Left hindlimb (tissue), 1 donor: ENCODE data around the gene LRP1-AS.
"Not testable (repeated sequence)": the region's sequence is repeated elsewhere in the genome, so short reads cannot be mapped to it uniquely, and the experiment has no call there.

Source experiments
- DNase-seq: peaks from one replicate; pipeline ENCODE4 v3.0.0-alpha.2; 2018

The LRP1-AS gene

DNA sequence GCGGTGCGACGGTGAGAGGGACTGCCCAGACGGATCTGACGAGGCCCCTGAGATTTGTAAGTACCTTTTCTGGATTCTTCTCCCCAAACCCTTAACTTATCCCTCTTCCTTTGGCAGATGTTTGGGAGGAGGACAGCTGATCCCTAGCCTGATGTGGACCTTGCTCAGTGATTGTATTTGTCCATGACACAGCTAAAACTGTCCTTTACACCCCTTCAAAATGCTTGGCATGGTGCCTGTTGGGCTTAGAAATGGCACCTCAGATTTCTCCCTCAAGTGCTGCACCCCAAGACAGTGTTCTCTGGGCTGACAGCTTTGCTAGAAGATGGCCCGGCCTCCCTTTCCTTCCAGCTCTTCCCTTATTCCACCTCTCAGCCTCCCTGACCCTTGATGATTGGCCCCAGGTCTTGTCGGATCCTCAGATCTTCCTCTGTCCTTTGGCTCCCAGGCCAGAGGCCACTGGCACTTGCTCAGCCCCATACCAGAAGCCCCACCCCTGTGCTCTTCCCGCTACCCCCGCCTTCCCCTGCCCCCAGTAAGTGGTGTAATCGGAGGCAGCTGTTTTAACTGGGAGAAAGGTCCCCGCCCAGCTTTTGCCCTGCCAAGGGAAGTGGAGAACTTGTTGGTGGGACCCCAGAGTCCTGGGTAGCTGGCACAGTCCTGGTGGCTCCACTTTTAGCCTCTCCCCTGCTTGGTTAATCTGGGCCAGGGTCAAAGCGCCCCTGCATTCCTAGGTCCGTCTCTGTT, 8.7 kb downstream of the LRP1-AS start:
- peak; percentile 65 for DNase-seq

DNA sequence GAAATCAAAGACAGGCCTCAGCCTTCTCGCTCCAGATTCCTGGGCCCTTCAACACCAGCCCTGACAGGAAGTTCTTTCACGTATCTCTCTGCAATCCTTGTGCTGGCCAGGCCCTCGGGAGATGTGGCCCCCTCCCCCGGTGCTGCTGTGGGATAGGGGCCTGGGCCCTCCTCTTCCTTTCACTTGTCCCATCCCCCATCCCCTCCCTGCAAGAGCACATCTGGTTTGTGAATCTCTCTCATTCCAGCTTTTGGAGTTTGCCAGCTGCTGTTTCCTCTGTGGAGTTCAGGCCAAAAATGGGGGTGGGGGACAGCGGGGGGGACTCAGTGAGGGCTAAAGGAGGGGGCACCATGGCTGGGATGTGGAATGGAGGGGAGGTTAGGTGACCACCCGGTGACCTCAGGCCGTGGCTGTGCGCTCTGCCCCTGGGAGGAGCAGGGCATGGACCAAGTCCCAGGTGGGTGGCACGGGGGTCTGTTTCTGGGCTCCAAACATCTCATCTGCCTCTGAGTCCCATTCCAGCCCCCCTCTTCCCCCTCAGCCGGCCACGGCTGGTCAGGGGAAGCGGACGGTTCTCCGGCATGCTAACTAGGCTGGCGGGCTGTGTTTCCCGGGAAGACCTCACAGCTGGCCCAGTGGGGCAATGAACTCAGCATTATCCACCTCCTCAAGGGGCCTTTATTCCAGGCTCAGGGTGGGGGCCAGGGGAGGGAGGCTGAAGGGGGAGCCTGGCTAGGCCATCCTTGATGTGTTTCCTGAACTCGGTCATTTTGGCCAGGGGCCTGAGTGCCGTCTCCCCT, 11.7 kb downstream of the LRP1-AS start:
- DNase-seq, result peak; percentile 93

DNA sequence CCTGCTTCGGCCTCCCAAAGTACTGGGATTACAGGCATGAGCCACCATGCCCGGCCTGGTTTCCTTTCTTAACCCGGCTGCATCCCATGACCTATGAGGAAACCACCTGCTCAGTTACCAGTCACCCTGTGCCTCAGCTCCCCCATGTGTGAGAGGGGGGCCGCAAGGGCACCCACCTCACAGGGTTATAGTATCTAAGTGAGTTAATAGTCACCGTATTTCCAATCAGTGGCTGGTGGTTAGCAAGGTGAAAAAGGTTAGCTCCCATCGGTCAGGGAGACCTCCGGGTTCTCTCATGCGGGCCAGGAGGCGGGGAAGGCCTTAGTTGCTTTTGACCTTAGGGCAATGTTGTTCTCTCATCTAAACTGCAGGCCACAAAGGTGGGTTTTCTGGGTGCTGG, 12.5 kb downstream of the LRP1-AS start:
- no peak for DNase-seq

DNA sequence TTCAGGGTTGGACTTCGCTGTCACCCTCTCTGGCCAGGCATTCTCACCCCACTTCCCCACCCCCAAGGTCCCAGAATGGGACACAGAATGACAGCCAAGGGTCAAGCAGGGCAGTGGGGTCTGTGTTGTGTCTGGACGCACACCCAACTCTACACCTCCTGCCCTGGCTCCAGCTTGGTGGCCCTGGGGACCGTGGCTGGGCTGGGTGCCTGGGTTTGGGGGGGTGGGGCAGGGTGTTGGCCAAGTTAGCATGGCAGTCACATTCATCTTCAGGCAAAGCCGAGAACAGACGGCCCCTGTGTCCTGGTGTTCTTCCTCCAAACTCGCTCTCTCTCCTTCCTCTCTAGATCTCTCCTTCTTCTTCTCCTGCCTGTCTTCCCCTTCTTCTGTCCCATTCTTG, 13.5 kb downstream of the LRP1-AS start:
- no peak for DNase-seq

DNA sequence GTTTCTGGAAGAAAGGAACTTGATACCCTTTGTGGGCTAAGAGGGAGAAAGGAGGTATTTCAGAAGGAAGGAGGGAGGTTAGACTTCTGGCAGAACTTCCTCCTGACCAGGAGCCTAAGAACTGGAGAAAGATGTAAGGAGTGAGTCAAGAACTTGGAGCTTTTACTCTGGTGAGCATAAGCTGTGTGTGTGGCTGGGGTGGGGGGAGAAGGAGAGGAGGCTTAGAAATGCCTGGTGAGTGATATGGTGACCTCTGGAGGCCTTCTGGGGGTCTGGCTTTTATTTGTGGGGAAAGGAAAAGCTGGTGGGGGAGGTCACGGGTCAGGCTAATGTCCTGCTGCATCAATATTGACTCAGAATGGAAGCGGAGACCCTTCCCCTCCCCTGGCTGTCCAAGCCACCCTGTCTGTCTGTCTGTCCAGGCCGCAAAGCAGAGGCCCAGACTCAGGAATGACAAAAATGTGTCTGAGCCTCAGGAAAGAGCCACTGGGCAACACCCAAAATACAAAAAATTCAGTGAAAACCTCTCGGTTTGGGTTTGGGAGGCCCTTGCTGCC, 14.3 kb downstream of the LRP1-AS start:
- no peak for DNase-seq

DNA sequence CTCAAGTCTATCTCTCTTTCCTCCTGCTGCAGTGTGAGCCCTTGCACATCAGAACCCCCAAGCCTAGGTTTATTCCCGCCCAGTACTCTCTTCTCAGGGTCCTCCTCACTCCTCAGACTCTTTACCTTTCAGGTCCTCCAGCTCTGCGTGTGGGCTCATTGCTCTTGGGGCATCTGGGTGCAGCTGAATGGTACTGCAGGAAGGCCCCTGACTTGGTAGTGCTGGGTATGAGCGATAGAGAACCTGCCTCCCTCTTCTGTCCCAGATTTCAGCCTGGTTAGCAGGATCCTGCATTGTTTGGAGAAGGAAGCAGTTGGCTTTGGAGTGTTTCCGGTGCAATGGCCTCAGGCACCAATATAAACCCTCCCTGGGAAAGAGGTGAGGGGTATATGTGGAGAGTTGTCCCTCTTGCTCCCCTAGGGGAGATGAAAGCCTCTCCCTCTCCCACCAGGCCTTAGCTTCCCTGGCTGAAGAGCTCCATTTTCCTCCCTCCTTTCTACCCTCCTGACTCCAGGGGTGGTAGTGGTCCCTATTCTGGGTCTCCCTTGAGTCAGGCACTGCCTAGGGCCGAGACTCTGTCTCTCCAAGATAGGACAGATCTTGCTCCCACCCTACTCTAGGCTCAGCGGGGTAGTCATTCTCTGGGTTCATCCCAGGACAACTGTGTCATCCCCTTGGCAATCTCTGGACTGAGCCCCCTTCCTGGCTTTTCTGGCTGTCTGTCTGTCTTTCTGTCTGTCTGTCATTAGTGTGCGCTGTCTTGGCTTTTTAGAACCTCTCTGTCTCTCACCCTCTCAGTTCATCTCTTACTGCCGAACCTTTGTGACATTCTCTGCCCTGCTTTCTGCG, 15.3 kb downstream of the LRP1-AS start:
- DNase-seq, result no peak

DNA sequence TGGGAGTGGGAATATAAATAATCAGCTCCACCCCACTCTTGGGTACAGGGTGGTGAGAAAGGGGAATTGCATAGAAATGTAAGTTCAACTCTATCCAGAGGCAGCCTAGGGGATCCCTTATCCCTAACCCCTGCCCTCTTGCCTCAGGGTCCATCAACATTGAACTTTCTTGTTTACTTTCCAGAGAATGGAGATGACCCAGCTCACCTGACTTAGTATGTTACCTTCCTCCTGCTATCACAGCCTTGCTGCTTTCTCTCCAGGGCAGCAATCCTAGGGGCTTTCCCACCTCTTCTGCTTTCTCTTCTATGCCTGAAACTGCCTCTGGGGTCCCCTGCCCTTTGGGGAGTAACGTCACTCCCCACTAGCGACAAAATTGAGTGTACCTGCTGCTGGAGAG, 16.5 kb downstream of the LRP1-AS start:
- no peak for DNase-seq

DNA sequence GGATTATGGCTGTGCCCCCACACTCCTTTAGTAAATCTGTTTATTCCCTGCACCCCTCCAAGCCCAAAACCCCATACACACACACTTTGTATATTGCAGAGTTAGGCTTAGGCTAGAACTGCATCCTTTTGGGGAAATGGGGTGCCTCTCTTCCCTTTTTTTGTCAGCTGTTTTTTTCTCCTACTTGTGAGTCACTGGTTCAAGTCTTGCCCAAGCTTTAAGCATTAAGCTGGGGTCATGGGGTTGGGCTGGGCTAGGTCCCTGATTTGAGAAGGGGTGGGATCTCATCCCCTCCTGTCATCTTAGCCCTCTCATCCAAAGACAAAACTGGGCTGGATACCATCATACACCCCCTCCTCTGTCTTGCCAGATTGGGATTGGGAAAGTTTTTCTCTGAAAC, 17.5 kb downstream of the LRP1-AS start:
- no peak for DNase-seq

DNA sequence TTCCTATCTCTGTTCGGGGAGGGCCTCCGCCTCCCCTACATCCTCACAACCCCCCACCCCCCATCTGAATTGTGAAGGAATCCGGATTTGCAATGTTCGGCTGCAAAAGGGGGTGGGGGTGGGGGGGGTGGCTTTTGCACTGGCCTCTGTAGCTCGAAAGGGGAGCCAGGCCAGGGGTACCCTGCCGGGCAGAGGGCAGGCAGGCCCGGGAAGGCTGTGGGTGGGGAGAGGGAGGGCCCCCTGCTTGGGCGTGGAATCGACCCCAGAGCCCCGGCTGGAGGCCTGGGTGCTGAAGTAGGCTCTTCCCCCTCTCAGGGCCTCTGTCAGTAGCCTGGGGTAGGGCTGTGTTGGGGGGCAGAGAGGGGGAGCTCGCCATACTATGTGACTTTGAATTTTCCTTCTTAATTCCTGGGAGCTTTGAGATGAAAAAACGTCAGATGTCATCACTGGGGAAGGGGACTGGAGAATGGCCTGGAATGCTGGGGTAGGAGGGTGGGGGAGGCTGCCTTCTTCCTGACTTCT, 18.0 kb downstream of the LRP1-AS start:
- DNase-seq, result no peak

DNA sequence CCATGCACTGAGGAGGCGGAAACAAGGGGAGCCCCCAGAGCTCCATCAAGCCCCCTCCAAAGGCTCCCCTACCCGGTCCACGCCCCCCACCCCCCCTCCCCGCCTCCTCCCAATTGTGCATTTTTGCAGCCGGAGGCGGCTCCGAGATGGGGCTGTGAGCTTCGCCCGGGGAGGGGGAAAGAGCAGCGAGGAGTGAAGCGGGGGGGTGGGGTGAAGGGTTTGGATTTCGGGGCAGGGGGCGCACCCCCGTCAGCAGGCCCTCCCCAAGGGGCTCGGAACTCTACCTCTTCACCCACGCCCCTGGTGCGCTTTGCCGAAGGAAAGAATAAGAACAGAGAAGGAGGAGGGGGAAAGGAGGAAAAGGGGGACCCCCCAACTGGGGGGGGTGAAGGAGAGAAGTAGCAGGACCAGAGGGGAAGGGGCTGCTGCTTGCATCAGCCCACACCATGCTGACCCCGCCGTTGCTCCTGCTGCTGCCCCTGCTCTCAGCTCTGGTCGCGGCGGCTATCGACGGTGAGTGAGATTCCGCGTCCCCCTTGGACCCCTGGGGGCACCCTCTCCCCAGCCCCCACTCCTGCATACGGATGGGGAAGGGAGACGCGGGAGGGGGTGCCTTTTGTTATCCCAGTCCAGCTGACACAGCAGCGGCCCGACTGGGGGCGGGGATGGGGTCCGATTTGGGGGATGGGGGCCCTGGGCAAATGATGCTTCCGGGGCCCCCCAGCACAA, 18.7 kb downstream of the LRP1-AS start:
- DNase-seq, result no peak

DNA sequence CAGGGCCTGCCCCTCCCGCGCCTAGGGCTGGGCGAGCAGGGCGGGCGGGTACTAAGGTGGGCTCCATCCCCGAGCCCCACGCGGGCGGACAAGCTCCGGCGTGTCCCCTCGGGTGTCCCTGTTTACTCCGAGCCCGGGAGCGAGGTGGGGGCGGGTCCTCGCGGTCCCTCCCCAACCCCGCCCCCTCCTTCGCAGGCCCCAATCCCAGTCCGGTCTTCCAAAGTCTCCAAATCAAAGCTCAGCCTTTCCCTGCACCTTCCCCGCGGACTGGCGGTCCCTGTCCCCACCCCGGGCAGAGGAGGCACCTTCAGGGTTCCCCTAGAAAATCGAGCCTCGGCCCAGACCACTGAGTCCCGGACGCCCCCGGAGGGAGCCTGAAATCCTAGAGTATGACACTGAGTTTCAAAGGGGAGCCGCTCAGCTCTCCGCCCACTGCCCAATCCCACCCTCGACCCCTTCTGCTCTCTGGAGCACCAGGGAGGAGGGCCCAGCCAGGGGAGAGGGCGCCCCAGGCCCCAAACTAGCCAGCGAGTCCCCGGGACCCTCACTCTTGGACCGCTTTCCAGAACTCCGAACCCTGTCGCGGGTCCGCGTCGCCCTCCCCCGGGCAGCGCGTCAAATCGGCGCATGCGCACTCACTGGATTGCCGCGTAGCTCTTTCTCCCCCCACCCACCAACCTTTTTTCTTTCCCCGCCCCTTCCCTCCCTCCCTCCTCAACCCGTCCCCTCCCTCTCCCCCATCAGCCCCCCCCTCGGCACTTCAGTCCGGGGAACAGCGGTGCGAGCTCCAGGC, 19.5 kb downstream of the LRP1-AS start, which contains the start of gene LRP1:
LRP1 (plus strand) TSS at position 758 of the 793 bp plus-strand sequence. CDS start 482 bp downstream, outside the sequence.
- DNase-seq, result peak; percentile 93

DNA sequence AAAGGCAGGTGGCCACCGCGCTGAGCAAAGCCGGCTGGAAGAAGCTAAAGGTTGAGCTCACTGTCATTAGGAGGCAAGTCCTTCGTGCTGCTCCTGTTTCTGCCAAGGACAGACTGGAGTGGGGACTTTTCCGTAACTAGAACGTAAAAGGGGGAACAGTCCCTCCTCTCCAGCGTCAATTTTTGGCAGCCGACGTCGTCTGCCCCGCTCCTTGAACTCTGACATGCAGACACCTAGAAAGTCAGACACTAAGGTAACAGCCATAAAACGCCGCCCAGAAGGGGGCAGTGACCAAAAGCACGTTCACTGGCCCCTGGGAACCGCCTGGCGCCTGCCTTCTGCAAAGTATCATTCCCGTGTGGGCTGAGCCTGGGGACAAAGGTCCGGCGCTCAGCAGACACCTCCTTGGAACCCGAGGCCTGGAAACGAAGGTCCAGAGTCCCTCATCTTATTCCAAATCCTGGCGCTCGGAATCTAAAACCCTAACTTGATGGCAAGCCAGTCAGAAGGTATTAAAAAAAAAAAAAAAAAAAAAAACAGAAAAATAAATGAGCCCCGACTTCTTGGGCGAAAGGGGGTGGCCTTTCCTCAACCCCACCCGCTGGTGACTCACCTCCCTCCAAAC, 20.2 kb downstream of the LRP1-AS start:
- no peak for DNase-seq

DNA sequence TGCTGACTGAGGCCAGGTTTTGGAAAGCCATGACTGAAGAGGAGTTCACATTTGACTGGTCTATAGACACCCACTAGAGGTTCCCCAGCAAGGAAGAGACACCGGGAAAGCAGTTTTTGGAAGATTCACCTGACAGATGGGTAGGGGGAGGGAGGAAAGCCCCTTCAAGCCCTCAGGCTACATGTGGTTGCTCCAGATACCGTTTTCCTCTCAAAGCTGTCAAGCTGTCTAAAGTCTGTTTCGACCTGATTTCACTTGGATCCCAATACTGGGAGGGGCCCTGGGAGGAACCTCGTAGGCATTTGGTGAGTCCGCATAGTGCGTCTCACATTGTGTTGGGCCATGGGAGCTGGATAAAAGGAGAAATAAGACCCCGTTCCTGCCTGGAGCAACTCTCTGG, 20.9 kb downstream of the LRP1-AS start:
- no peak for DNase-seq

DNA sequence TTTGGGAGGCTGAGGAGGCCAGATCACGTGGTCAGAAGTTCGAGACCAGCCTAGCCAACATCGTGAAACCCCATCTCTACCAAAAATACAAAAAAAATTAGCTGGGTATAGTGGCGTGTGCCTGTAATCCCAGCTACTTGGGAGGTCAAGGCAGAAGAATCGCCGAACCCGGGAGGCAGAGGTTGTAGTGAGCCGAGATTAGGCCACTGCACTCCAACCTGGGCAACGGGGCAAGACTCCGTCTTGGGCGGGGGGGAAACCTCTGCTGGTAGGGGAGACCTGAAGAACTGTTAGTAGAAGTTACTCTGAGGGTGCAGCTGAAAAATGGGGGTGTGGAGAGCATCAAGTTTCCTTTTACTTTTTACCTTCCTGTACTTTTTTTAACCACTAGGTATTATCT, 21.4 kb downstream of the LRP1-AS start:
- DNase-seq, result no peak

DNA sequence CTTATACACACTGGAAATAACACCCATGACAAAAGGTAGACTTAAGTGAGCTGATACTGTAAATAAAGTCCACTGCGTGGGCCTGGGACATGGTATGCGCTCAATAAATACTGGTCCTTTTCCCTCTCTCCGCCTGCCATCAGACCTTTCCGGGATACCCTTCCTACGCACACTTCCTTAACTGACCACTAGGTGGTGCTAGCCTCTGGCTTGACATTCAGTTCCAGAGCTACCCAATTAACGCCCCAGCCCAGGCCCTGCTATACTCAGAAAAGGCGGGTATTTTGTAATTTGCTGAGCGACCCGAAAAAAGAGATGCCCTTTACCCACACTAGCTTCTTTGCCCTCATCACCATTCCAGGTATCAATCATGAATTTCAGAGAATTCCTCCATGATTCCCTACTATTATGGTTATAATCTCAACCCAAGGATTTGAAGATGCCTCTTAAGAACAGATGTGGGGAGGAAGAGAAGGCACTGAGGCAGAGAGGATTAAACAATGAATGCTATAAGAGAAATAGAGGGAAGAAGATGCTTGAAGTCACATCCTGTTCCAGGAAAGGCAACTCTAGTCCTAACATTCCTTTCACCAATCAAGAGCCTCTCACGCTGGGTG, 23.1 kb downstream of the LRP1-AS start:
- peak; percentile 82 for DNase-seq

DNA sequence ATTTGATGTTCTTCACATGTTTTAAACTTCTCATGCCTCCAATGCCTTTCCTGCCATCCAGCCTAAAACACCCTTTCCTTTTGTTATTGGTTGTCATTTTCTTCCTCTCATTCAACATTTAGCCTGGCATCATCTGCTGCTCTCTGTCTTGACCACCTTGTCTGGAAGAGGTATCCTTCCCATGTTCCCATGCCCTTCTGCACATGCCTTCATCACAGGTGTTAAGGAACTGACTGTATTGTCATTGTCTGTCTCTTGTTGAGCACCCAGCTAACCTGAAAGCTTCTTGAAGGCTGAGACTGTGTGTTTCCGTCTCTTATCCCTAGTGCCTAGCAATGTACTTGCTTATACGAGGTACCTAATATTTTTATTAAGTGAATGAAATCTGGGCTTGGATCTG, 23.6 kb downstream of the LRP1-AS start:
- no peak for DNase-seq

DNA sequence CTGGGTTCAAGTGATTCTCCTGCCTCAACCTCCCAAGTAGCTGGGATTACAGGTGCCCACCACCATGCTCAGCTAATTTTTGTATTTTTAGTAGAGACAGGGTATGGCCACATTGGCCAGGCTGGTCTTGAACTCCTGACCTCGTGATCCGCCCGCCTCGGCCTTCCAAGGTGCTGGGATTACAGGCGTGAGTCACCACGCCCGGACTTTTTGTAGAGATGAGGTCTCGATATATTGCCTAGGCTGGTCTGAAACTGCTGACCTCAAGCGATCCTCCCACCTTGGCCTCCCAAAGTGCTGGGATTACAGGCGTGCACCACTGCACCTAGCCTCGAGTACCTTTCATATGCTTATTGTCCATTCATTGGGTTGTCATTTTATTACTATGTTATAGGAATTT, 26.7 kb downstream of the LRP1-AS start:
- DNase-seq, result not testable (repeated sequence)

DNA sequence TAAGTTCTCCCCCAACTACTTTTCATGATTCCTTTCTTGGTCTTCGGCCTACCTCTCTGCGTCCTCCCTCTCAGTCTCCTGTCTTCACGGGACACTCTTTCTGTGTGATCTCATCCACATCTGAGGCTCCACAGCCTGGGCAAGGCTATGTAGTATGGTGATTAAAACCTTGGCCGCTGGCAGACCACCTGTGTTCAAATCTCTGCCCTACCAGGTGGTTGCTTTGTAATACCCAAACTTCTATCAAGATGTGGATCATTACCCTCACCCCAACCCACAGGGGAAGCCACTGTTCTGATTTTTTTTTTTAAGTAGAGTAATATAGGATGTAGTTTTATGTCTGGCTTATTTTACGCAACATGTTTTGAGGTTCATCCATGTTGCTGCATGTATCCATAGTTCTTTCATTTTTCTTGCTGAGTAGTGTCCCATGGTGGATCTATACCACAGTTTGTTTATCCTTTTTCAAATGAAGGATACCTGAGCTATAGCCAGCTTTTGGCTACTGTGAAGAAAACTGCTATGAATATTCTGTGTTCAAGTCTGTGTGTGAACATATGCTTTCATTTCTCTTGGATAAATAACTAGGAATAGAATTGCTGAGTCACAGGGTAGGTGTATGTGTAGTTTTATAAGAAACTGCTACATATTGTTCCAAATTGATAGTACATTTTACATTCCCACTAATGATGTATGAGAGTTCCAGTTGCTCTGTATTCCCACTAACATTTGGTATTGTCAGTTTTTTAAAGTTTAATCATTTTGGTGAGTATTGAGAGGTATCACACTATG, 27.9 kb downstream of the LRP1-AS start:
- DNase-seq, result no peak

DNA sequence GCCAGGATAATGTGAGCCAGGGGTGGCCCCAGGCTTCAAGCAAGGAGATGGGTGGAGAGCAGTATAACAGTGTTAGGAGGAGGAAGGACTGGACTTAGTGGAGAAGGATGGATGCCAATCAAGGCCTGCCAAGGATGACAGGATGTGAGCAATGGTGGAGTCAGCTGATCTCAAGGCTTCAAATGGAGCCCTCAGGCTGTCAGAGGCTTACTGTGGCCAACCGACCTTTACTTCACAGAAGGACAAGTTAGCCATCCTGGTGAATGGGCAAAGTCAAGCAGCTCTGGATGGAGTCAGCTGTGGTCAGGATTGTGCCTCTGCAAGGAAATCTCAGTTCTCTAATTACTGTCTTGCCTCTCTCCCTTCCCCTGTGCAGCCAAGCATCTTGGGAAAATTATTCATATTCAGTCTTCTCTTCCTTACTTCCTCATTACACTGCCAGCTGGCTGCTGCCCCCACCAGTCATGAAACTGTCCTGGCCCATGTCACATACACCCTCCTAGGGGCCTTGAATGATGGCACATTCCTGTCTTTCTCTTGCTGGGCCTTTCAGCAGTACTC, 28.6 kb downstream of the LRP1-AS start:
- DNase-seq, result no peak
